Loucy (cell line): ENCODE results near the gene POLH.

Experiments
- H2AFZ ChIP-seq: fragments of 200-600 bp; sonication (generic); 2 replicates; pipeline ENCODE4 v1.6.0; 2016; ENCODE audit warnings: antibody characterized with exemption, mild to moderate bottlenecking, low read length, moderate library complexity
- H3F3A ChIP-seq: fragments of 200-600 bp; 2 replicates; pipeline ENCODE4 v1.6.0; 2016; ENCODE audit warnings: antibody characterized with exemption, low read depth, mild to moderate bottlenecking
- H3K27me3 ChIP-seq: fragments of 200-600 bp; sonication (generic); 2 replicates; pipeline ENCODE4 v1.6.1; 2014; ENCODE audit warnings: low read length, mild to moderate bottlenecking; ENCODE audit not compliant: insufficient read depth, poor library complexity, severe bottlenecking
- H3K36me3 ChIP-seq: fragments of 200-600 bp; sonication (generic); 2 replicates; pipeline ENCODE4 v1.6.1; 2016; ENCODE audit warnings: low read length; ENCODE audit not compliant: insufficient read depth
- H3K4me1 ChIP-seq: fragments of 200-600 bp; sonication (generic); 2 replicates; pipeline ENCODE4 v1.5.1; 2014; ENCODE audit warnings: low read length, mild to moderate bottlenecking; ENCODE audit not compliant: insufficient read depth, poor library complexity, severe bottlenecking
- H3K4me2 ChIP-seq: fragments of 200-600 bp; sonication (generic); 2 replicates; pipeline ENCODE4 v1.6.0; 2014; ENCODE audit warnings: antibody characterized with exemption, low read length, low read depth, mild to moderate bottlenecking; ENCODE audit not compliant: poor library complexity, severe bottlenecking
- H3K4me3 ChIP-seq: fragments of 200-600 bp; sonication (generic); 2 replicates; pipeline ENCODE4 v1.5.1; 2014; ENCODE audit warnings: low read length, mild to moderate bottlenecking, mixed read lengths; ENCODE audit not compliant: poor library complexity, severe bottlenecking
- H3K79me2 ChIP-seq: fragments of 200-600 bp; sonication (generic); 2 replicates; pipeline ENCODE4 v1.6.1; 2014; ENCODE audit warnings: low read length; ENCODE audit not compliant: insufficient read depth
- H3K9ac ChIP-seq: fragments of 200-600 bp; sonication (generic); 2 replicates; pipeline ENCODE4 v1.6.0; 2014; ENCODE audit warnings: mild to moderate bottlenecking, low read depth, low read length, moderate library complexity; ENCODE audit not compliant: poor library complexity, severe bottlenecking
- H3K9me2 ChIP-seq: fragments of 200-600 bp; sonication (generic); replicated peaks from 2 replicates; pipeline ENCODE4 v1.6.1; 2016; ENCODE audit warnings: low read depth, low read length, mixed read lengths
- H3K9me3 ChIP-seq: fragments of 200-600 bp; sonication (generic); 2 replicates; pipeline ENCODE4 v1.6.1; 2014; ENCODE audit warnings: mild to moderate bottlenecking, antibody characterized with exemption, low read length, low read depth; ENCODE audit not compliant: insufficient read depth
- H4K20me1 ChIP-seq: fragments of 200-600 bp; sonication (generic); 2 replicates; pipeline ENCODE4 v1.6.0; 2014; ENCODE audit warnings: antibody characterized with exemption, low read length, mild to moderate bottlenecking; ENCODE audit not compliant: insufficient read depth, poor library complexity, severe bottlenecking
- CTCF ChIP-seq: fragments of 200-600 bp; sonication (generic); conservative IDR thresholded peaks from 2 replicates; pipeline ENCODE4 v1.5.1; 2014; ENCODE audit warnings: mild to moderate bottlenecking, antibody characterized with exemption, low read length
- EZH2phosphoT487 ChIP-seq: fragments of 200-600 bp; IDR thresholded peaks from 2 replicates; pipeline ENCODE4 v1.6.1; 2018; ENCODE audit warnings: antibody characterized with exemption, mild to moderate bottlenecking, moderate library complexity, borderline replicate concordance

POLH gene

GRCh38 chr6:43609402-43609801 lies 33.4 kb downstream of the POLH start:
- H3K36me3 ChIP-seq = peaks cover 66% of the 10 kb centered on the region
- no peaks in the 10 kb centered on the region for H4K20me1 ChIP-seq
- H3K9me3 ChIP-seq = no peaks in the 10 kb centered on the region
- no peak overlapping the region for H3K4me2 ChIP-seq
- no peaks in the 10 kb centered on the region for H3K79me2 ChIP-seq
- H3K9ac ChIP-seq = no peak overlapping the region
- H2AFZ ChIP-seq = no peak overlapping the region
- TF ChIP-seq CTCF (no peak), EZH2phosphoT487 (no peak)
- no peaks in the 10 kb centered on the region for H3K4me1 ChIP-seq
- H3K9me2 ChIP-seq = no peaks in the 10 kb centered on the region
- H3F3A ChIP-seq = no peaks in the 10 kb centered on the region
- H3K27me3 ChIP-seq = no peaks in the 10 kb centered on the region
- no peak overlapping the region for H3K4me3 ChIP-seq

GRCh38 chr6:43610431-43610830 lies 34.4 kb downstream of the POLH start:
- H3K4me3 ChIP-seq = no peak overlapping the region
- H3F3A ChIP-seq = no peaks in the 10 kb centered on the region
- no peaks in the 10 kb centered on the region for H3K4me1 ChIP-seq
- H3K9me3 ChIP-seq = no peaks in the 10 kb centered on the region
- H3K9ac ChIP-seq = no peak overlapping the region
- no peaks in the 10 kb centered on the region for H3K9me2 ChIP-seq
- H2AFZ ChIP-seq = no peak overlapping the region
- H3K4me2 ChIP-seq = no peak overlapping the region
- H3K79me2 ChIP-seq = no peaks in the 10 kb centered on the region
- no peaks in the 10 kb centered on the region for H4K20me1 ChIP-seq
- no peaks in the 10 kb centered on the region for H3K27me3 ChIP-seq
- TF ChIP-seq CTCF (no peak), EZH2phosphoT487 (no peak)
- peaks cover 66% of the 10 kb centered on the region; the same call in 1 of the 2 replicates for H3K36me3 ChIP-seq

GRCh38 chr6:43613721-43614395 lies 37.9 kb downstream of the POLH start:
- H3F3A ChIP-seq = no peaks in the 10 kb centered on the region
- no peak overlapping the region for H2AFZ ChIP-seq
- no peaks in the 10 kb centered on the region for H3K9me2 ChIP-seq
- TF ChIP-seq EZH2phosphoT487 (no peak), CTCF (no peak)
- no peaks in the 10 kb centered on the region for H3K4me1 ChIP-seq
- H3K36me3 ChIP-seq = peaks cover 52% of the 10 kb centered on the region; the same call in 1 of the 2 replicates
- H3K9ac ChIP-seq = no peak overlapping the region
- no peak overlapping the region for H3K4me2 ChIP-seq
- H3K27me3 ChIP-seq = no peaks in the 10 kb centered on the region
- no peaks in the 10 kb centered on the region for H3K9me3 ChIP-seq
- no peaks in the 10 kb centered on the region for H4K20me1 ChIP-seq
- no peaks in the 10 kb centered on the region for H3K79me2 ChIP-seq
- no peak overlapping the region for H3K4me3 ChIP-seq
